Measurements from ENCODE around the gene SKP2. TPM values are rescaled to one million over a fixed set of nuclear protein-coding genes. Genes with fewer than 3 reads are reported as not detected.

SKP2 gene
- total RNA-seq, 4 donors from 2014 or later = 2.8 to 6.7 (median 3.1) TPM

DNA sequence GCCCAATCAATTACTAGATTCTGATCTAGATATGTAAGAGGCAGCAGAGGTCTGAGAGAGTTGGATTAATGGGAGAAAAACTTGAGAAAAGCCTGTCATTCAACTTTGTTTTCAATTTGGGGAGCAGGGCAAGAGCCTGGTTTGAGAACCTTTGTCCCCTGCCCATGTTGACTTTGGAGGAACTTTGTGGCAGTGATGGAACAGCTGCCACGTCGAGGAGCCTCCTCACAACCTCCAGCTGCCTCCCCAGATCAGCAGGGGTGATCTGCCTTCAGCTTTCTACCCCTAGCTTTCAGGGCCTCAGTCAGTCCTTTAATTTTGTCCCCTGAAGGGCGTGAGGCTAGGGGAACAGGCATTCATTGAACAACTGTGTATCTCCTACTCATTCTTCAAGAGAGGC is 8.7 kb downstream of the SKP2 start:
- no peak overlapping the region for H3K4me3 ChIP-seq
- intact Hi-C loops (cut with DNase I; ENCODE audit: low total_unique reads) = no loop called here
- no peaks in the 10 kb centered on the region for H3K27me3 ChIP-seq
- H3K36me3 ChIP-seq = peaks cover 0 to 31% of the 10 kb centered on the region in 2 donors
- TF ChIP-seq, protein P1, sequence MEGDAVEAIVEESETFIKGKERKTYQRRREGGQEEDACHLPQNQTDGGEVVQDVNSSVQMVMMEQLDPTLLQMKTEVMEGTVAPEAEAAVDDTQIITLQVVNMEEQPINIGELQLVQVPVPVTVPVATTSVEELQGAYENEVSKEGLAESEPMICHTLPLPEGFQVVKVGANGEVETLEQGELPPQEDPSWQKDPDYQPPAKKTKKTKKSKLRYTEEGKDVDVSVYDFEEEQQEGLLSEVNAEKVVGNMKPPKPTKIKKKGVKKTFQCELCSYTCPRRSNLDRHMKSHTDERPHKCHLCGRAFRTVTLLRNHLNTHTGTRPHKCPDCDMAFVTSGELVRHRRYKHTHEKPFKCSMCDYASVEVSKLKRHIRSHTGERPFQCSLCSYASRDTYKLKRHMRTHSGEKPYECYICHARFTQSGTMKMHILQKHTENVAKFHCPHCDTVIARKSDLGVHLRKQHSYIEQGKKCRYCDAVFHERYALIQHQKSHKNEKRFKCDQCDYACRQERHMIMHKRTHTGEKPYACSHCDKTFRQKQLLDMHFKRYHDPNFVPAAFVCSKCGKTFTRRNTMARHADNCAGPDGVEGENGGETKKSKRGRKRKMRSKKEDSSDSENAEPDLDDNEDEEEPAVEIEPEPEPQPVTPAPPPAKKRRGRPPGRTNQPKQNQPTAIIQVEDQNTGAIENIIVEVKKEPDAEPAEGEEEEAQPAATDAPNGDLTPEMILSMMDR (IDR thresholded peaks at IDR 0.05 in 4 of 5, conservative IDR thresholded peaks at IDR 0.05 in 1 of 5) = no peak
- no peak for TF ChIP-seq POLR2A (IDR thresholded peaks at IDR 0.05)
- in situ Hi-C loops (cut with MboI; ENCODE audit: low sequenced_read_pairs in 4 of 4) = no loop called here
- peaks cover 0 to 9% of the 10 kb centered on the region in 2 donors for H3K4me1 ChIP-seq
- no peak overlapping the region for H3K27ac ChIP-seq
- H3K9me3 ChIP-seq = no peaks in the 10 kb centered on the region
- ATAC-seq = no peak
- DNase-seq = no peak

DNA sequence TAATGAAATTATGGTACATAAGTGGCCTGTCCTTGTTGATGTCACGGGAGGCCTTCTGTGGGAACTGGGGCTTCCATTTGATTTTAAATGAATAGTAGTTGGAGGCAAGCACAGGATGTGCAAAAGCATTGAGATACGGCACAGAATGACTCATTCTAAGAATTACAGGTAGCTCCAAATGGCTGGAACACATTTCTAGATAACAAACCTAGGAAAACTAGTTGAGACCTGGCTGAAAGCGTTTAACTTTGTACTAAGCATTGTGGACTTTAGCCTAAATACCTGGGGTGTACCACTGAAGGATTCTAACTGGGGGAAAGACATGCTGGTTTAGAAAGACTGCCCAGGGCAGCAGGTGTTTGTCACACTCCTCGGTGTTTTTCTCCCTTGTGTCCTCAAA is 9.4 kb downstream of the SKP2 start:
- intact Hi-C loops (cut with DNase I; ENCODE audit: low total_unique reads) (no loop called here), in situ Hi-C loops (cut with MboI; ENCODE audit: low sequenced_read_pairs in 4 of 4) (no loop called here)
- H3K27me3 ChIP-seq = no peaks in the 10 kb centered on the region
- H3K4me3 ChIP-seq = no peak overlapping the region
- ATAC-seq = no peak
- H3K9me3 ChIP-seq = no peaks in the 10 kb centered on the region
- peaks cover 0 to 4% of the 10 kb centered on the region in 2 donors for H3K4me1 ChIP-seq
- H3K36me3 ChIP-seq = peaks cover 0 to 31% of the 10 kb centered on the region in 2 donors
- no peak overlapping the region for H3K27ac ChIP-seq
- TF ChIP-seq, protein P1 (IDR thresholded peaks at IDR 0.05 in 4 of 5, conservative IDR thresholded peaks at IDR 0.05 in 1 of 5) = no peak
- no peak for TF ChIP-seq POLR2A (IDR thresholded peaks at IDR 0.05)
- DNase-seq = no peak

DNA sequence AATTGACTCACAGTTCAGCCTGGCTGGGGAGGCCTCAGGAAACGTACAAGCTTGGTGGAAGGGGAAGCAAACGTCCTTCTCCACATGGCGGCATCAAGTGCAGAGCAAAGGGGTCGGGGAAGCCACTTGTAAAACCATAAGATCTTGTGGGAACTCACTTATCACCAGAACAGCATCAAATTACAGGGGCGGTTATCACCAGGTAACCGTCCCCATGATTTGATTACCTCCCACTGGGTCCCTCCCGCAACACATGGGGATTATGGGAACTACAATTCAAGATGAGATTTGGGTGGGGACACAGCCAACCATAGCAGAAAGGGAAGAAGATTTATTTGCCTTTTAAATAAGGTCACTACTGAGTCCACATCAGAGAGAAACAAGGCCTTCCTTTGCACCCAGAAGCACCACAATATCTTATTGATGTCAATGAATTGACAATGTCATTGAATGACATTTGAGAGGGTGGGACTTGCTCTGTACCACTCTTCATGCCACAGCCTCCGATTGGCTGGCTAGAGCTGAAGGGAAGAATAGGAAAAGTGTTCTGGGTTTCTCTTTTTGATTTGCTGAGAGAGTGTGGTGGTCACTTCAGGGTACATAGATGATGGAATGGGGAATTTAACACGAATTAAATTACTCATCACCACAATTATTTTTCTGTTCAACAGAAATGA is 11.0 kb downstream of the SKP2 start:
- Histone ChIP-seq H3K27ac (no peak overlapping the region), H3K4me1 (no peaks in the 10 kb centered on the region), H3K36me3 (peaks cover 0 to 47% of the 10 kb centered on the region in 2 donors), H3K27me3 (no peaks in the 10 kb centered on the region), H3K4me3 (no peak overlapping the region), H3K9me3 (no peaks in the 10 kb centered on the region)
- no peak for ATAC-seq
- intact Hi-C loops (cut with DNase I; ENCODE audit: low total_unique reads) = no loop called here
- in situ Hi-C loops (cut with MboI; ENCODE audit: low sequenced_read_pairs in 4 of 4) = no loop called here
- no peak for TF ChIP-seq POLR2A (IDR thresholded peaks at IDR 0.05)
- TF ChIP-seq, protein P1 (IDR thresholded peaks at IDR 0.05 in 4 of 5, conservative IDR thresholded peaks at IDR 0.05 in 1 of 5) = no peak
- no peak for DNase-seq

DNA sequence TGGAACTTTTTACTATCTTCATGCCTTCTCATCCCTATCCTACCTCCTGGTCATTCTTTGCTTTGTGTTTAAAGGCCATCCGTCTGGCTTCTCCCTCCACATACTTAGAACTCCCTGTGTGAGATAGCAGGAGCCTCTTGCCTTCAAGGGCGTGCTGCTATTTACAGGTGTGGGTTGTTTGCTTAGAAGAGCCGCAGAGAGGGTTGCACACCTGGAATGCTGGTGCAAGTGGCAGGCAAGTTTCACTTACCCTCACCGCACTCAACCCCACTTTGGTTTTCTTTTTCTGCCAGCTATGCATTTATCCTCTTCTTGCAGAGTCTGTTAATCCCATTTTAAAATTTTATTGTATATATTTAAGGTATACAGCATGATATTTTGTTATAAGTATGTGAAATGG is 12.6 kb downstream of the SKP2 start:
- H3K27ac ChIP-seq = no peak overlapping the region
- intact Hi-C loops (cut with DNase I; ENCODE audit: low total_unique reads) = no loop called here
- TF ChIP-seq, protein P1 (IDR thresholded peaks at IDR 0.05 in 4 of 5, conservative IDR thresholded peaks at IDR 0.05 in 1 of 5) = no peak
- no peak for TF ChIP-seq POLR2A (IDR thresholded peaks at IDR 0.05)
- H3K4me3 ChIP-seq = no peak overlapping the region
- H3K9me3 ChIP-seq = no peaks in the 10 kb centered on the region
- no peaks in the 10 kb centered on the region for H3K4me1 ChIP-seq
- in situ Hi-C loops (cut with MboI; ENCODE audit: low sequenced_read_pairs in 4 of 4) = no loop called here
- H3K36me3 ChIP-seq = peaks cover 0 to 61% of the 10 kb centered on the region in 2 donors
- DNase-seq (no peak), ATAC-seq (no peak)
- H3K27me3 ChIP-seq = no peaks in the 10 kb centered on the region

DNA sequence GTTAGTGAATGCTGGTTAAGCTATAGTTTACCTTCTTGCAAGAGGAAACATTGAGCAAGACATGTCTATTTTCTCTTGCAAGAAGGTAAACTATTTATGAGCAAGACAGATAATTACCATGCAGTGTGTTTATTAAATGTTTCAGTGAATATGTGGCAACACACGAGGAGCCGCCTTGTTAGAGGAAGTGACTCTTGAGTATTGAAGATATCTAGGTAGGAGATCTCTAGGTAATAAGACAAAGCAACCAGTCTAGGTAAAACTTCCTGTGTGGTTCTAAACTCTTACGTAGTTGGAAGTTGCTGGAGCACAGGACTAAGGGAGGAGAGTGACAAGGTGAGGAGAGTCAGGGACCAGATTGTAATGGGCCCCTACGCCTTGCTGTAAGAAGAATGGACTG is 16.8 kb downstream of the SKP2 start:
- in situ Hi-C loops (cut with MboI; ENCODE audit: low sequenced_read_pairs in 4 of 4) = no loop called here
- ATAC-seq = no peak
- intact Hi-C loops (cut with DNase I; ENCODE audit: low total_unique reads) = no loop called here

More for the DNA sequence above, 16.8 kb downstream of the SKP2 start:
- no peak for TF ChIP-seq POLR2A (IDR thresholded peaks at IDR 0.05)
- TF ChIP-seq, protein P1 (IDR thresholded peaks at IDR 0.05 in 4 of 5, conservative IDR thresholded peaks at IDR 0.05 in 1 of 5) = no peak
- no peak for DNase-seq
- Histone ChIP-seq H3K27me3 (no peaks in the 10 kb centered on the region), H3K27ac (no peak overlapping the region), H3K9me3 (no peaks in the 10 kb centered on the region), H3K36me3 (peaks cover 0 to 73% of the 10 kb centered on the region in 2 donors), H3K4me1 (no peaks in the 10 kb centered on the region), H3K4me3 (no peak overlapping the region)

Data from gastrocnemius medialis (tissue), 4 donors.